Endothelial cell of umbilical vein (primary cell): ENCODE results near the gene RPL31. TPM values are rescaled to one million over a fixed set of nuclear protein-coding genes. Genes with fewer than 3 reads are reported as not detected.

Source experiments
- BruUV-seq: library from RNA; stranded (reverse); fragments of 400-500 nt; replicated peaks from 2 replicates; lab custom pipeline; 2021; lab: Mats Ljungman, UMichigan
- CTCF ChIA-PET: fragments of 300-600, 350-600 bp; sonication (Branson Sonifier 250); formaldehyde crosslinking; loops from one replicate; lab custom pipeline; 2021; ENCODE audit warnings: antibody characterized with exemption, inconsistent platforms; lab: Charles Lee
- POLR2A ChIA-PET: fragments of 300-600, 350-600 bp; sonication (Branson Sonifier 250); formaldehyde crosslinking; loops from one replicate; lab custom pipeline; 2021; ENCODE audit warnings: antibody characterized with exemption, inconsistent platforms; lab: Charles Lee
- DNase-seq: peaks from one replicate; pipeline ENCODE4 v3.0.0-alpha.2; 2011; ENCODE audit warnings: low read depth, low spot score
- FAIRE-seq: peaks from 2 replicates; lab custom pipeline; 2011; peaks lifted over from hg19 to GRCh38; lab: Jason Lieb, UNC
- H2AFZ ChIP-seq: 2 replicates; pipeline ENCODE4 v1.6.0; 2012; ENCODE audit warnings: low read depth, low read length, control low read depth, inconsistent platforms
- H3K27ac ChIP-seq: 2 replicates; pipeline ENCODE4 v1.5.1; 2011; ENCODE audit warnings: low read depth, mild to moderate bottlenecking, control low read depth, low read length, moderate library complexity; ENCODE audit not compliant: insufficient read depth
- H3K27me3 ChIP-seq, 2 experiments: 2 replicates each; pipeline versions ENCODE4 v1.6.0 to v1.6.1; 2011; ENCODE audit warnings: low read length in 2 of 2, mixed read lengths in 1 of 2; ENCODE audit not compliant: control insufficient read depth in 2 of 2, insufficient read depth in 2 of 2
- H3K36me3 ChIP-seq, 2 experiments: 2 replicates in 1 of 2; 3 replicates in 1 of 2; pipeline ENCODE4 v1.5.1; 2011; ENCODE audit warnings: low read length in 2 of 2, mild to moderate bottlenecking in 1 of 2, moderate library complexity in 1 of 2; ENCODE audit not compliant: control insufficient read depth in 2 of 2, insufficient read depth in 2 of 2; ENCODE audit errors: extremely low read depth in 1 of 2
- H3K4me1 ChIP-seq: 3 replicates; pipeline ENCODE4 v1.5.1; 2011; ENCODE audit warnings: mild to moderate bottlenecking, low read length; ENCODE audit not compliant: control insufficient read depth, insufficient read depth; ENCODE audit errors: extremely low read depth
- H3K4me2 ChIP-seq: 2 replicates; pipeline ENCODE4 v1.6.1; 2011; ENCODE audit warnings: low read length, control low read depth, mixed read lengths; ENCODE audit not compliant: insufficient read depth
- H3K4me3 ChIP-seq, 3 experiments: fragments of 200-600 bp in 1 of 3; sonication (generic), shearing (Covaris generic) in 1 of 3; replicated peaks in 1 of 3; 2 replicates each; pipeline ENCODE4 v1.5.1; 2011 to 2016; ENCODE audit warnings: control low read depth in 3 of 3, low read length in 3 of 3, mild to moderate bottlenecking in 2 of 3, inconsistent platforms in 1 of 3, low read depth in 1 of 3, moderate library complexity in 1 of 3; ENCODE audit not compliant: insufficient read depth in 1 of 3
- H3K79me2 ChIP-seq: 2 replicates; pipeline ENCODE4 v1.6.0; 2012; ENCODE audit warnings: low read length, inconsistent platforms; ENCODE audit not compliant: control insufficient read depth, insufficient read depth
- H3K9ac ChIP-seq: replicated peaks from 2 replicates; pipeline ENCODE3; 2011; ENCODE audit warnings: low read length, control low read depth; ENCODE audit not compliant: insufficient read depth; ENCODE audit errors: extremely low read depth
- H3K9me1 ChIP-seq: replicated peaks from 3 replicates; pipeline ENCODE4 v1.6.0; 2011; ENCODE audit warnings: mild to moderate bottlenecking, low read length; ENCODE audit not compliant: control insufficient read depth, insufficient read depth; ENCODE audit errors: extremely low read depth
- H3K9me3 ChIP-seq: replicated peaks from 2 replicates; pipeline ENCODE4 v1.5.1; 2012; ENCODE audit warnings: low read length, inconsistent platforms; ENCODE audit not compliant: control insufficient read depth, insufficient read depth
- H4K20me1 ChIP-seq: replicated peaks from 2 replicates; pipeline ENCODE3; 2011; ENCODE audit warnings: mild to moderate bottlenecking, low read length; ENCODE audit not compliant: control insufficient read depth, insufficient read depth; ENCODE audit errors: extremely low read depth
- EZH2 ChIP-seq: IDR thresholded peaks from 2 replicates; pipeline ENCODE4 v1.6.1; 2012; ENCODE audit warnings: borderline replicate concordance, low read depth, mild to moderate bottlenecking, moderate library complexity, low read length, inconsistent platforms; ENCODE audit not compliant: severe bottlenecking
- FOS ChIP-seq: IDR thresholded peaks from 2 replicates; pipeline ENCODE4 v1.6.1; 2011; ENCODE audit warnings: mild to moderate bottlenecking, low read length, moderate library complexity, borderline replicate concordance; ENCODE audit not compliant: insufficient read depth
- GATA2 ChIP-seq: IDR thresholded peaks from 2 replicates; pipeline ENCODE4 v1.7.0; 2011; ENCODE audit warnings: low read depth, mild to moderate bottlenecking, moderate library complexity, mixed read lengths, low read length; ENCODE audit not compliant: insufficient read length, insufficient read depth
- JUN ChIP-seq: IDR thresholded peaks from 2 replicates; pipeline ENCODE4 v1.6.1; 2011; ENCODE audit warnings: borderline replicate concordance, low read depth; ENCODE audit not compliant: insufficient read length, insufficient read depth
- MAX ChIP-seq: IDR thresholded peaks from 2 replicates; pipeline ENCODE4 v1.6.1; 2011; ENCODE audit not compliant: insufficient read depth, insufficient read length
- MYC ChIP-seq: IDR thresholded peaks from one replicate; pipeline ENCODE4 v1.6.1; 2011; ENCODE audit warnings: mild to moderate bottlenecking, low read depth, low read length
- POLR2A ChIP-seq: IDR thresholded peaks from 2 replicates; pipeline ENCODE4 v1.6.1; 2012; ENCODE audit warnings: low read depth, mild to moderate bottlenecking, control low read depth, low read length
- POLR2AphosphoS5 ChIP-seq: IDR thresholded peaks from 2 replicates; pipeline ENCODE4 v1.6.1; 2012; ENCODE audit warnings: low read depth, mild to moderate bottlenecking, control low read depth, low read length, moderate library complexity; ENCODE audit not compliant: insufficient read depth
- dilution Hi-C: fragments of 300-500 bp; cut with MboI; formaldehyde crosslinking; loops from one replicate; pipeline ENCODE4 v1.15.0; 2019; ENCODE audit warnings: low sequenced_read_pairs; ENCODE audit not compliant: extremely low pct_ligation_motif_present
- intact Hi-C: fragments of 100-400 bp; cut with micrococcal nuclease; formaldehyde crosslinking; loops from one replicate; pipeline ENCODE4 v1.10.0; 2022
- polyA plus RNA-seq, 4 experiments: library from polyadenylated mRNA; depleted of rRNA in 3 of 4; stranded (reverse) in 3 of 4; unstranded in 1 of 4; fragments of >200 nt; gene quantifications; 2 replicates each; pipeline versions ENCODE4 v1.2.1 to v1.2.3, GENCODE V29; 2011 to 2012; ENCODE audit warnings: missing spikeins in 1 of 4
- total RNA-seq: library from RNA; stranded (reverse); gene quantifications from 2 replicates; pipeline ENCODE4 v1.2.3, GENCODE V29; 2021
- TF ChIP-seq, protein P1 (sequence below), 2 donors: IDR thresholded peaks; 1 replicate in 1 of 2; 2 replicates in 1 of 2; pipeline ENCODE4 v1.5.1; 2011; ENCODE audit warnings: low read length in 2 of 2, mild to moderate bottlenecking in 2 of 2, moderate library complexity in 2 of 2, control low read depth in 1 of 2, inconsistent platforms in 1 of 2, low read depth in 1 of 2; ENCODE audit not compliant: insufficient read depth in 1 of 2; ENCODE audit errors: extremely low read depth in 1 of 2

RPL31 gene
- total and polyA plus RNA-seq, 2 donors (not counting 3 experiments of a cell fraction or from before 2014, with no cell fraction given) = 1,137 to 1,355 TPM

GRCh38 chr2:100999995-101000394, 2.1 kb upstream of the RPL31 start:
- Histone ChIP-seq H2AFZ (no peak overlapping the region), H3K9me3 (no peaks in the 10 kb centered on the region), H3K4me2 (no peak overlapping the region), H3K4me3 (no peak overlapping the region), H3K9ac (no peak overlapping the region), H3K79me2 (peaks cover 29% of the 10 kb centered on the region), H4K20me1 (no peaks in the 10 kb centered on the region), H3K27me3 (no peaks in the 10 kb centered on the region), H3K27ac (no peak overlapping the region), H3K4me1 (peaks cover 22% of the 10 kb centered on the region), H3K9me1 (no peaks in the 10 kb centered on the region), H3K36me3 (peaks cover 11 to 16% of the 10 kb centered on the region in 2 experiments)
- ChIA-PET POLR2A (interaction anchor here (0.5 kb wide), 1 partner anchor 9 kb away, joined by 4 read pairs; no protein-coding TSS in a partner anchor), CTCF (no interaction called here)
- intact Hi-C loops (no loop called here), dilution Hi-C loops (no loop called here)
- no peak for DNase-seq
- TF ChIP-seq GATA2 = no peak
- TF ChIP-seq FOS = no peak
- no peak for TF ChIP-seq MAX
- no peak for TF ChIP-seq POLR2AphosphoS5
- TF ChIP-seq, protein P1, sequence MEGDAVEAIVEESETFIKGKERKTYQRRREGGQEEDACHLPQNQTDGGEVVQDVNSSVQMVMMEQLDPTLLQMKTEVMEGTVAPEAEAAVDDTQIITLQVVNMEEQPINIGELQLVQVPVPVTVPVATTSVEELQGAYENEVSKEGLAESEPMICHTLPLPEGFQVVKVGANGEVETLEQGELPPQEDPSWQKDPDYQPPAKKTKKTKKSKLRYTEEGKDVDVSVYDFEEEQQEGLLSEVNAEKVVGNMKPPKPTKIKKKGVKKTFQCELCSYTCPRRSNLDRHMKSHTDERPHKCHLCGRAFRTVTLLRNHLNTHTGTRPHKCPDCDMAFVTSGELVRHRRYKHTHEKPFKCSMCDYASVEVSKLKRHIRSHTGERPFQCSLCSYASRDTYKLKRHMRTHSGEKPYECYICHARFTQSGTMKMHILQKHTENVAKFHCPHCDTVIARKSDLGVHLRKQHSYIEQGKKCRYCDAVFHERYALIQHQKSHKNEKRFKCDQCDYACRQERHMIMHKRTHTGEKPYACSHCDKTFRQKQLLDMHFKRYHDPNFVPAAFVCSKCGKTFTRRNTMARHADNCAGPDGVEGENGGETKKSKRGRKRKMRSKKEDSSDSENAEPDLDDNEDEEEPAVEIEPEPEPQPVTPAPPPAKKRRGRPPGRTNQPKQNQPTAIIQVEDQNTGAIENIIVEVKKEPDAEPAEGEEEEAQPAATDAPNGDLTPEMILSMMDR (IDR thresholded peaks at IDR 0.05; ENCODE audit: extremely low read depth in 1 of 2, insufficient read depth in 1 of 2, low read depth in 1 of 2, low read length in 2 of 2) = no peak
- no peak for TF ChIP-seq EZH2
- no peak for TF ChIP-seq POLR2A
- no peak for TF ChIP-seq JUN
- TF ChIP-seq MYC = no peak
- no peak for FAIRE-seq
- no TSS peak for BruUV-seq
